ENCODE measurements around the gene ARL8A. TPM values are rescaled to one million over a fixed set of nuclear protein-coding genes. Genes with fewer than 3 reads are reported as not detected.

ARL8A gene
- total and polyA plus RNA-seq, 2 of the 4 experiments (the other 2 are of a cell fraction) = 18.1 to 30.7 TPM

GRCh38 chr1:202105571-202106339, 38.8 kb downstream of the ARL8A start:
- no peak overlapping the region for H3K4me3 ChIP-seq (ENCODE audit: insufficient read depth, low read depth, low read length)
- BruUV-seq (replicated peaks) = no TSS peak
- H4K8ac ChIP-seq (ENCODE audit: low read depth in 2 of 2, low read length in 2 of 2) = peak overlapping the region; percentile 27 to 33; a peak in 2 of 4 replicates
- H3K9ac ChIP-seq (ENCODE audit: low read depth, low read length) = no peak overlapping the region
- H3K9me1 ChIP-seq (ENCODE audit: insufficient read depth, low read length) = peaks cover 6% of the 10 kb centered on the region; the same call in 1 of the 2 replicates
- ATAC-seq (ENCODE audit: low read depth) (peak; percentile 91), DNase-seq (peak; percentile 59)
- ChIA-PET CTCF (interaction anchor here (0.9 to 1.0 kb wide), 2 partner anchors 19 to 106 kb away, joined by 3 to 4 read pairs; no protein-coding TSS in a partner anchor), POLR2A (ENCODE audit: unreplicated experiment) (no interaction called here)
- H2BK15ac ChIP-seq (ENCODE audit: low read depth, low read length) = no peak overlapping the region
- no peaks in the 10 kb centered on the region for H3K79me1 ChIP-seq (ENCODE audit: low read depth in 1 of 2, low read length in 2 of 2)
- 57% methylated on average over 2 of the region's 10 CpGs; no CpG with 5 or more reads in 1 of the 2 experiments for WGBS, 2 experiments (ENCODE audit: extremely low coverage in 2 of 2, insufficient read length in 1 of 2)
- H3K56ac ChIP-seq (ENCODE audit: extremely low read depth, insufficient read depth, low read length) = no peak overlapping the region
- H3K27me3 ChIP-seq (ENCODE audit: control insufficient read depth, insufficient read depth, low read length) = no peaks in the 10 kb centered on the region; the same call in 1 of the 2 replicates
- no peak overlapping the region for H2BK120ac ChIP-seq (ENCODE audit: low read depth, low read length)
- H3K36me3 ChIP-seq (ENCODE audit: control insufficient read depth, insufficient read depth, low read length) = no peaks in the 10 kb centered on the region
- no peak overlapping the region for H3K18ac ChIP-seq (ENCODE audit: low read depth, low read length)
- 0 out of 2 replicates have a peak overlapping the region, but pooled peaks have one; percentile 40 for H3K14ac ChIP-seq (replicated peaks; ENCODE audit: low read depth, low read length)
- in situ Hi-C loops (cut with MboI; ENCODE audit: low sequenced_read_pairs) (no loop called here), dilution Hi-C loops (cut with HindIII; ENCODE audit: low sequenced_read_pairs, unreplicated experiment) (no loop called here), intact Hi-C loops (cut with micrococcal nuclease) (no loop called here)
- peak overlapping the region; percentile 9; the same call in 1 of the 2 replicates for H4K91ac ChIP-seq (ENCODE audit: insufficient read depth, low read depth, low read length)
- no peak overlapping the region for H3K4ac ChIP-seq (ENCODE audit: low read depth, low read length)
- no peaks in the 10 kb centered on the region for H3K9me3 ChIP-seq (ENCODE audit: control insufficient read depth, insufficient read depth, low read length)
- H4K20me1 ChIP-seq (ENCODE audit: insufficient read depth, low read length) = no peaks in the 10 kb centered on the region
- H2AK9ac ChIP-seq (replicated peaks; ENCODE audit: low read depth, low read length, poor library complexity) = peak overlapping the region; percentile 19
- no peak overlapping the region for H3K27ac ChIP-seq (ENCODE audit: insufficient read depth, low read length)
- H3K23ac ChIP-seq (ENCODE audit: low read depth, low read length) = no peak overlapping the region
- H2BK20ac ChIP-seq (ENCODE audit: low read depth, low read length) = 0 out of 2 replicates have a peak overlapping the region, but pooled peaks have one; percentile 24
- H3K4me1 ChIP-seq (ENCODE audit: control insufficient read depth, insufficient read depth, low read length) = peaks cover 4% of the 10 kb centered on the region; the same call in 1 of the 2 replicates
- no peak overlapping the region for H2BK5ac ChIP-seq (ENCODE audit: low read depth, low read length, poor library complexity, severe bottlenecking)
- no peak overlapping the region for H2AK5ac ChIP-seq (ENCODE audit: low read depth, low read length)
- no peak overlapping the region for H3K4me2 ChIP-seq (ENCODE audit: low read depth, low read length)
- TF ChIP-seq CTCF (conservative IDR thresholded peaks at IDR 0.05; ENCODE audit: low read depth, low read length) (no peak), CHD1 (IDR thresholded peaks at IDR 0.05; ENCODE audit: low read depth, low read length) (no peak), BHLHE40 (IDR thresholded peaks at IDR 0.05; ENCODE audit: low read depth, low read length) (no peak), POLR2A (IDR thresholded peaks at IDR 0.05; ENCODE audit: low read depth, low read length) (no peak), CEBPB (IDR thresholded peaks at IDR 0.05; ENCODE audit: low read depth, low read length) (no peak), MXI1 (IDR thresholded peaks at IDR 0.05; ENCODE audit: borderline replicate concordance, low read depth, low read length) (no peak), NFE2L2 (IDR thresholded peaks at IDR 0.05; ENCODE audit: low read depth, low read length) (no peak), FOS (IDR thresholded peaks at IDR 0.05; ENCODE audit: low read depth, low read length) (no peak), RAD21 (IDR thresholded peaks at IDR 0.05; ENCODE audit: low read length) (no peak)
- H2AFZ ChIP-seq (replicated peaks; ENCODE audit: low read length, poor library complexity) = peak overlapping the region; percentile 83
- H4K5ac ChIP-seq (ENCODE audit: low read depth, low read length) = no peak overlapping the region

Data from IMR-90 (cell line).